NCI-H1930 (cell line): ENCODE results near the gene NOX3.
"Not testable (repeated sequence)": the region's sequence is repeated elsewhere in the genome, so short reads cannot be mapped to it uniquely, and the experiment has no call there.

Experiments used
- DNase-seq, 2 experiments: peaks; one replicate each; lab custom pipeline; 2025; lab: John Stamatoyannopoulos, UW

Gene NOX3

DNA sequence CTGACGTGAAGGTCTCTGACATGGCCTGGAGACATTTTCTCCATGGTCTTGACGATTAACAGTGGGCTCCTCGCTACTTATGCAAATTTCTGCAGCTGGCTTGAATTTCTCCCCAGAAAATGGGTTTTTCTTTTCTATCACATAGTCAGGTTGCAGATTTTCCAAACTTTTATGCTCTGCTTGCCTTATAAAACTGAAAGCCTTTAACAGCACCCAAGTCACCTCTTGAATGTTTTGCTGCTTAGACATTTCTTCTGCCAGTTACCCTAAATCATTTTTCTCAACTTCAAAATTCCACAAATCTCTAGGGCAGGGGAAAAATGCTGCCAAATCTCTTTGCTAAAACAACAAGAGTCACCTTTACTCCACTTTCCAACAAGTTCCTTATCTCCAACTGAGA is 12.9 kb upstream of the NOX3 start:
- not testable (repeated sequence) for DNase-seq

GRCh38 chr6:155466539-155466938 is 10.9 kb upstream of the NOX3 start:
- DNase-seq = no peak

DNA sequence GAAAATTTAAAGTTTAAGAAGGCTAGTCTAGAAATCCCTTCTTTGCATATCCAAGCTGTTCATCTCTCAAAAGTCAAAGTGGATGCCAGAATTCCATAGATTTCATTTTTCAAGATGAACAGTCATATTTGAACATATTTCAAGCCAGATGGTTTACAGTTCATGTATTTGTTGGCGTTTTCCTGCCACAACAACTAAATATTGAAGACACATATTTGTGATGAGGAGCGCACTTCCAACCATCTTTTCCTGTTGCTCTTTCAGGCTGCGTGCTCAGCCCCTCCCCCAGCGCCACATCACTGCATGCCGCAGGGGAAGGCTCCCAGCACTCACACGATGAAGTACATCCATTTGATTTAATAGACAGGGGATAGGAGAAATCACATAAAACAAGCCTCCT is 5.9 kb upstream of the NOX3 start:
- DNase-seq = no peak

DNA sequence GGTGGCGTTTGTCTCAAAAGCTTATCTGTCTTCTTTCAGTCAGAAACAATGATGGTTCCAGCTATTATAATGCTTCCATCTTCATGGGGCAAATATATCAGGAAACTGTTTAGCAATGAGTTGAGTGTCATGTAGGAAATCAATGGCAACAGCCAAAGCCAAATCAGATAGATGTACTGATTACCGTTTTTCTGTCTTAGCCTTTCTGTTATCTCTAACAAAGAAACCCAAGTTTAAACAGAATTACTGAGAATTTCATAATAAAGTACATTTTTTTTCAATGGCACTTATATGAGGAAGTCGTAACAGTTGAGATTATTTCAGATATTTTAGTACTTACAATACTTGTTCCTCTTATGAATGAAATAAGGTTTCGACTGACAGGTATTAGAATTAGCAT is 1.2 kb downstream of the NOX3 start:
- no peak for DNase-seq

DNA sequence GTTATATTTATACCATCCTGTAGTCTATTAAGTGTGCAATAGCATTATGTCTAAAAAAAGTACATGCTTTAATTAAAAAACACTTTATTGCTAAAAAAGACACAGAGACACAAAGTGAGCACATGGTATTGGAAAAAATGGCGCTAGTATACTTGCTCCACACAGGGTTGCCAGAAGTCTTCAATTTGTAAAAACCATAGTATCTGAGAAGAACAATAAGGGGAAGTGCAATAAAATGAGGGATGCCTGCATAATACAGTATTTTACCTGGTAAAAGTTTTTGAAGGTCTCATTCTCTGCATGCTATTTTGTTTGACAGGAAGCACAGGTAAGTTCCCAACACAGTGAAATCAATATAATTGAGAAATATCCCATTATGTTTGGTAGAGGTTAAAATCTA is 1.6 kb downstream of the NOX3 start:
- no peak for DNase-seq

- DNase-seq = no peak
These were observed 3.1 kb downstream of the NOX3 start for GRCh38 chr6:155452576-155452975.

DNA sequence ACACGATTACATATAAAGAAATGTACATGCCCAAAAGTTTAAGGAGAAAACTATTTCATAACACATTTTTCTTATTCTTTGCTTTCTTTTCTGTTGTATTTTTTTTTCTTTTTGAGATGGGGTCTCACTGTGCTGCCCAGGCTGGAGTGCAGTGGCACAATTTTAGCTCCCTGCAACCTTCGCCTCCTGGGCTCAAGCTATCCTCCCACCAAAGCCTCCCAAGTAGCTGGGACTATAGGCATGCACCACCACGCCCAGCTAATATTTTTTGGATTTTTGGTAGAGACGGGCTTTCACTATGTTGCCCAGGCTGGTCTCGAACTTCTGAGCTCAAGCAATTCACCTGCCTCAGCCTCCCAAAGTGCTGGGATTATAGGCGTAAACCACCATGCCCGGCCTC is 4.1 kb downstream of the NOX3 start:
- not testable (repeated sequence) for DNase-seq

DNA sequence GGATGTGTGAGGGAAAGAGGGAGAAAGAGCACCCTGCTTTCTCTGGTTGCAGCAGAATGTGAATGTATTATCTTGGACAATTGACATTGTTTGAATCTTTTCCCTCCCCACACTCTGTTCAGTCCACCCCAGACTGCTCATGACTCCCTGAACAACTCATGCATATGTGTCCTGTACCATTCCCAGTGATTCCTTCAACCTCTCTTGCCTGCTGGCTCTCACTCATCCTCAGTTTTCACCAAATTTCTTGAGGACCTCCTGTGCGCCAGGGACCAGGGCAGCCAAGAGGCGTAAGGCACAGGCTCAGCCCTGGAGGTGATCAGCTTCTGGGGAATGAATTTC is 5.4 kb downstream of the NOX3 start:
- no peak for DNase-seq

DNA sequence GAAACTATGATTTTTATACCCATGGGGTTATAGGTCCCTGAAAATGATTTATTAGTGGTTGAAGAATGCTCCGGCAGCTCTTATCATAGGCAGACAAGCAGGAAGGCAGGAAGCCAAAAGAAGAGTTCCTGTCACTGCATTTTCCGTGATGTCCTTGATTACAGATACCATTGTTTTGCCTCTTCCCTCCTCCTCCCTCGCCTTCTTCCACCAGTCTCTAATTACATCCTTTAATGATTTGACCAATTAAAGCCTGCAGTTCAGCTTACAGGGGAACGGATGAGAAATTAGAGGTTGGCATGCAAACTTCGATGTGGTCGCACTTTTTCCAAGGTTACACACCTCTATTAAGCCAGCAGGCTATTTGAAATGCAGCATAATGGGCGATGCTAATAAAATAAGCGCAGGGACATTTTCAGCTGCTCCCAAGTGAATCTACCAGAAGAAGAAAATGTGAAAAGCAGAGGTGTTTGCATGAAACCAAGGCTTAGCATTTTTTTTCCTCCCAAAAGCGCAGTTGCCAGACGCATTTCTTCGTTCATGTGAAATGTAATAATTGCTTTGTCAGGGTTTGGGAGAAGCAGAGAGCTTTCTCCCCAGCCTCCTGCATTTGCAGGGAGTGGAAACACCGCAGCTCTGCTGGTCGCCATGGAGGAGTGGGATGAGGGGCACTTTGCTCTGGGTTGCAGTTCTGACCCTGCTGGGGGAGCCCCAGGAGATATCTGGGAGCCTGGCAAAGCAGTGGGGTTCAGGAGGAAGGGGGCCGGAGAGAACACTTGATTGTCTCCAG is 6.0 kb downstream of the NOX3 start:
- DNase-seq = no peak

- no peak for DNase-seq
These were observed 6.8 kb downstream of the NOX3 start for GRCh38 chr6:155448668-155449449.

DNA sequence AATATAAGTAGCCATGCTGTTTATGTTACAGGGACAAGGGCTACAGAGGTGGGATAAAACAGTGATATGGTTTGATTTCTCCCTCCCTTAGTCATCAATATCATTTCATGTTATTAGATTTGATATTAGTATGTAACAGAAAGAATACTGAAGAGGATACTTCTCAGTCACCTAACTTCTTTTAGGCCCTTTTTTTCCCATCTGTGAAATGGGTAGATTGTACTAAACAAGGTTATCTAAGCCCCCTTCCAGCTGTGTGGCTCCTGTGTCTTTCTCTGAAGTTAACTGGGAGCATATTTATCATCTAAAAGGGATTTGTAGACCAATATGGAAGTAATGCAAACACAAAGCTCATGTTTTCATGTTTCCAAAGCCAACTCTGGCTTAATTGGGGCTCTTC is 7.7 kb downstream of the NOX3 start:
- DNase-seq = no peak

DNA sequence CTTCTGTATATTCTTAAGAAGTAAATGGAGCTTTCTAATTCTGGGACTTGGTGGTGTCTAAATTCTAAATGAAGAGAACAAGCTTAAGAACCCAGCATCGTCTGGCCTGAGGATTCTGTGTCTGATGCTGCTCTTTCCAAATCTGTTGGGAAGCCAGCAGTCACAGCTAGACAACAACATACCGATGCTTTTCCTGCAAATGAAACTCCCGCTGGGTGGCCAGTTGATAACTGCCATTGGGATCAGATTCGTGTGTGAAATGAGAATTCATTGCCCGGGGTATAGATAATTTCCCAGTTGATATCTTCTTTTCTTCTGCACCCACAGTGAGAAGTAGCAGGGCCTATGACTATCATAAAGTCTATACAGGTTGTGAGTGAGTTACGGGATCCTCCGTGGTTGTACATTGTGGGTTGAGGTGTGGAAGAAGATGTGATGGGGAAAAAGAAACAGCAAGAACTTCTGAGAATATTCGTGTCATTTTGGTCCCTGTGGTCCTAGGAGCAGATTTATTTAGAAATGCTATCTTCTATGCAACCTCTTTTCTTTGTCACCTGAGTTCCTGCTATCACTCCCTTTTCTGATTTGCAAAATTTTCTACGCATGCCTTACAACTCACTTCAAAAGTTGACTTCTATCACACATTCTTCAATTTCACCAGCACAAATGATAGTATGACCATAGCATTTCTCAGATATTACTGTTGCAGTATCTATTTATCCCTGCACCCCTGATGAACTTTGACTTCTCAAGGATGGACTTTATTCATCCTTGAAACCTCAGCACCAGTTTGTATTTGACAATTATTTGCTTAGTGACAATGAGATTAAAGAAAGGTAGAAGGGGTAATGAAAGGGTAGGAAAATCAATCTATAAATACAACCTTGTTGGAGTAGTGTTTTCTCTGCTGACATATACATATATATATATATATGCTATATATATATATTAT is 10.4 kb downstream of the NOX3 start:
- DNase-seq = no peak

GRCh38 chr6:155444120-155444917 is 11.3 kb downstream of the NOX3 start:
- DNase-seq = no peak

- DNase-seq = no peak
These were observed 12.5 kb downstream of the NOX3 start for GRCh38 chr6:155443168-155443567.

GRCh38 chr6:155442562-155442961 is 13.1 kb downstream of the NOX3 start:
- DNase-seq = no peak

DNA sequence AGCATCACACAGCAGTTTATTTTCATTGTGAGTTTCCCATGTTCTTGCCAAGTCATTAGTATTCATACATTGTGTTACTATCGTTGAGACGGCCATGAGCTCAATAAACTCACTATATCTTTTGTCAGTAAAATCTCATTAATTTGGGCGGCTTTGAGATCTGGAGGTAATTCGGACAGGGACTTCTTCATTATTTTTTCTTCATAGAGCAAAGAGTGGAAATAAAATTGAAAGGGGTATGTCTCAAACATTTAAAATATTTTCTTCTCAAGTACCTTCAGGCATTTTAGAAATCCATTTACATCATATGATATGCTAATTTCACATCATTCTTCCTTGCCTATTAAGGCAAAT is 14.6 kb downstream of the NOX3 start:
- no peak for DNase-seq

DNA sequence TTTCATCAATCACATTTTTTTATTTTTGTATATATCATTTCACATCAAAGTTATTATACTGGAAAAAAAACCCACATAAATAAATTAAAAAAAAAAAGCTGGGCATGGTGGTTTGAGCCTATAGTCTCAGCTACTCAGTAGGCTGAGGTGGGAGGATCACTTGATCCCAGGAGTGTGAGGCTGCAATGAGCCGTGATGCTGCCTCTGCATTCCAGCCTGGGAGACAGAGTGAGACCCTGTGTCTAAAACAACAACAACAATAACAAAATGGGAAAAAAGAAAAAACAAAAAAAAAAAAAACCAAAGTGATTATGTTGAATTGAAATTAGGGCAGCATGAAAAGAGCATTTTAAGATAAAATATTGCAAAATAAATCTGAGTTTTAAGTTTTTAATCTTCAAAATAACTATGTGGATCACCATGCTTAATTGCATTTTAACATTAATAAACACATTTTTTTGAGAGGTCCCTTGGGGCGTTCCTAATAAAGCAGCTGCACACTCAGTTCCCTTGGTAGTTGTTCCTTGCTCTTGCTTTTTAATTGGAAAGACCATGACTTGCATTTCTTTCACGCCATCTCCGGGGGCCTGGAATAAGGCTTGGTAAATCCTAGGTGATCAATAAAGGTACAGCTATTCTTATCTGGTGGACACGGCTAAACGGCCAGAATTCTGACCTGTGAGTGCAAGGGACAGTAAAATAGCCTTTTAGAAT is 15.1 kb downstream of the NOX3 start:
- DNase-seq = no peak

GRCh38 chr6:155439376-155439775 is 16.3 kb downstream of the NOX3 start:
- no peak for DNase-seq

DNA sequence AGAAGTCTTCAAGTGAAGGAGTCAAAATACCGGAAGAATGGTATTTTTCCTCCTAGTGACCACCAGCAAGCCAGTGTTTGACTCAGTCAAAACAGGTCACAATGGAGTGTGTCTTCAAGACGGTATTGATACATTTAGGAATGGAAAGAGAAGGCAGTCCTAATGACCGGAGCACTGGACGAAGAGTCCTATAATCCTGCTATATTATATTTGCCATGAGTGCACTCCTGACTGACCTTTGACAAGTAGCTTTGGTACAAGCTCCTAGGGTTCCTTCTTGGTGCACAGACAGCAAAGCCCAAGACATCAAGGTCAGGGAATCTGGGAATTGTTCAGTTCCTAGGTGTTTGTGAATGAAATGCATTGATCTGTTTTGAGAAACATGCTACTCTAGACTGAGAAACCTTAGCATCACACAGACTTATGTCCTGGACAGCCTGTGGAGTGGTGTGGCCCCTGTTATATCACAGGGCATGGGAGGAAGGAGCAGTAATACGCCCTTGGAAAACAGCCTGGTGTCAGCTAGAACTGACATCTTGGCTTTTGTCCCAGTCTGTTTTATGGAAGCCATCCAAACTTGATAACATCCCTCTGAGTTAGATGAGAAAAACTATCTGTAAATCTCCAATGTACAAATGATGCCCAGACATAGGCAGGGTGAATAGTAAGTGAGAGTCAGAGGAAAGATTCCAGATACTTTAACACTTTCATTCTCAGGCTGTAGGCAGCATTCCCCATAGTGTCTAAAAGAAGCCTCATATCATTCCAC is 18.5 kb downstream of the NOX3 start:
- DNase-seq = no peak

- DNase-seq = no peak
These were observed 20.7 kb downstream of the NOX3 start for GRCh38 chr6:155434829-155435423.
